K562 (cell line): ENCODE data around the gene LMNA.

Experiments
- CBX8 ChIP-seq: fragments of 200-600 bp; sonication (generic); IDR thresholded peaks from 2 replicates; pipeline ENCODE4 v1.6.1; 2012; ENCODE audit warnings: borderline replicate concordance, mixed run types, low read depth, mild to moderate bottlenecking, moderate library complexity, mixed read lengths, low read length, control low read depth, inconsistent platforms; ENCODE audit not compliant: poor library complexity, severe bottlenecking; ENCODE audit errors: extremely low read depth
- EGR1 ChIP-seq: fragments of 450-650 bp; conservative IDR thresholded peaks from 2 replicates; pipeline ENCODE4 v1.6.1; 2017; ENCODE audit warnings: mild to moderate bottlenecking
- ILF3 ChIP-seq: fragments of 450-650 bp; IDR thresholded peaks from 2 replicates; pipeline ENCODE4 v1.6.1; 2018; ENCODE audit warnings: antibody characterized with exemption, mild to moderate bottlenecking, moderate library complexity, borderline replicate concordance
- JUND ChIP-seq, 2 experiments: IDR thresholded peaks; 2 replicates in 1 of 2; 3 replicates in 1 of 2; pipeline ENCODE4 v1.6.1; 2011; ENCODE audit warnings: borderline replicate concordance in 2 of 2, low read depth in 2 of 2, low read length in 2 of 2, improper control_type of control experiment in 1 of 2, missing biosample characterization in 1 of 2, missing genetic modification characterization in 1 of 2, missing genetic modification reagents in 1 of 2
- NFE2L1 ChIP-seq: fragments of 450-650 bp; IDR thresholded peaks from 2 replicates; pipeline ENCODE4 v1.6.1; 2016; ENCODE audit warnings: missing genetic modification characterization, low read depth, mild to moderate bottlenecking, missing compliant biosample characterization, moderate library complexity, borderline replicate concordance
- RBBP5 ChIP-seq: fragments of 200-600 bp; sonication (generic); IDR thresholded peaks from 2 replicates; pipeline ENCODE4 v1.6.1; 2012; ENCODE audit warnings: borderline replicate concordance, mild to moderate bottlenecking, low read length, control low read depth, inconsistent platforms; ENCODE audit not compliant: insufficient read depth, poor library complexity, severe bottlenecking
- TCF7L2 ChIP-seq: fragments of 150-350 bp; IDR thresholded peaks from 2 replicates; pipeline ENCODE4 v1.6.1; 2016; ENCODE audit warnings: low read depth, mild to moderate bottlenecking, low read length, moderate library complexity
- ZFX ChIP-seq: sonication (generic); formaldehyde crosslinking; IDR thresholded peaks from 2 replicates; pipeline ENCODE4 v1.8.0; 2022; ENCODE audit warnings: mild to moderate bottlenecking, missing genetic modification reagents, moderate library complexity
- TF ChIP-seq, protein P1 (sequence below), 3 experiments: IDR thresholded peaks in 2 of 3; conservative IDR thresholded peaks in 1 of 3; 2 replicates each; pipeline ENCODE4 v1.5.1; 2011 to 2012; ENCODE audit warnings: low read length in 3 of 3, mild to moderate bottlenecking in 3 of 3, control low read depth in 2 of 3, improper control_type of control experiment in 1 of 3, inconsistent platforms in 1 of 3, low read depth in 1 of 3, mixed read lengths in 1 of 3, moderate library complexity in 1 of 3; ENCODE audit not compliant: insufficient read depth in 2 of 3
- TF ChIP-seq, protein P2 (sequence below): fragments of 200-400 bp; formaldehyde crosslinking; IDR thresholded peaks from 2 replicates; pipeline ENCODE4 v1.6.1; 2017; ENCODE audit warnings: mild to moderate bottlenecking, low read depth, low read length, moderate library complexity
- TF ChIP-seq, protein P3 (sequence below): conservative IDR thresholded peaks from 2 replicates; pipeline ENCODE4 v1.6.1; 2011; ENCODE audit warnings: low read depth, mild to moderate bottlenecking, low read length; ENCODE audit not compliant: control insufficient read depth
- TF ChIP-seq, protein P4 (sequence below), 2 experiments: fragments of 450-650 bp in 1 of 2; sonication (generic) in 1 of 2; formaldehyde crosslinking in 1 of 2; IDR thresholded peaks in 1 of 2; conservative IDR thresholded peaks in 1 of 2; 2 replicates each; pipeline versions ENCODE4 v1.6.1 to v1.8.1; 2016 to 2023; ENCODE audit warnings: mild to moderate bottlenecking in 2 of 2, moderate library complexity in 2 of 2, inconsistent platforms in 1 of 2, missing genetic modification reagents in 1 of 2
- TF ChIP-seq, protein P5 (sequence below), 2 experiments: fragments of 450-650 bp; formaldehyde crosslinking in 1 of 2; IDR thresholded peaks; 2 replicates each; pipeline versions ENCODE4 v1.4.0 to v1.6.1; 2014 to 2020; ENCODE audit warnings: mild to moderate bottlenecking in 2 of 2, borderline replicate concordance in 1 of 2, low read depth in 1 of 2
- TF ChIP-seq, protein P6 (sequence below), 2 experiments: fragments of 450-650 bp; conservative IDR thresholded peaks; 2 replicates each; pipeline ENCODE4 v1.6.1; 2017; ENCODE audit warnings: mild to moderate bottlenecking in 2 of 2, moderate library complexity in 2 of 2

DNA sequence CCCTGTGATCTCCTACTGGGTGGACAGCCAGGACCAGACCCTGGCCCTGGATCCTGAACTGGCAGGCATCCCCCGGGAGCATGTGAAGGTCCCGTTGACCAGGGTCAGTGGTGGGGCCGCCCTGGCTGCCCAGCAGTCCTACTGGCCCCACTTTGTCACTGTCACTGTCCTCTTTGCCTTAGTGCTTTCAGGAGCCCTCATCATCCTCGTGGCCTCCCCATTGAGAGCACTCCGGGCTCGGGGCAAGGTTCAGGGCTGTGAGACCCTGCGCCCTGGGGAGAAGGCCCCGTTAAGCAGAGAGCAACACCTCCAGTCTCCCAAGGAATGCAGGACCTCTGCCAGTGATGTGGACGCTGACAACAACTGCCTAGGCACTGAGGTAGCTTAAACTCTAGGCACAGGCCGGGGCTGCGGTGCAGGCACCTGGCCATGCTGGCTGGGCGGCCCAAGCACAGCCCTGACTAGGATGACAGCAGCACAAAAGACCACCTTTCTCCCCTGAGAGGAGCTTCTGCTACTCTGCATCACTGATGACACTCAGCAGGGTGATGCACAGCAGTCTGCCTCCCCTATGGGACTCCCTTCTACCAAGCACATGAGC lies 62.2 kb downstream of the LMNA start:
- TF ChIP-seq ILF3 (no peak), CBX8 (no peak), NFE2L1 (tag) (no peak), TCF7L2 (no peak), RBBP5 (no peak), EGR1 (no peak), JUND (IDR thresholded peaks at IDR 0.05; ENCODE audit: borderline replicate concordance, low read depth, low read length) (no peak), JUND (tag; IDR thresholded peaks at IDR 0.05; ENCODE audit: borderline replicate concordance, low read depth, low read length) (no peak), ZFX (CRISPR knock-in tag) (no peak)
- TF ChIP-seq, protein P1, sequence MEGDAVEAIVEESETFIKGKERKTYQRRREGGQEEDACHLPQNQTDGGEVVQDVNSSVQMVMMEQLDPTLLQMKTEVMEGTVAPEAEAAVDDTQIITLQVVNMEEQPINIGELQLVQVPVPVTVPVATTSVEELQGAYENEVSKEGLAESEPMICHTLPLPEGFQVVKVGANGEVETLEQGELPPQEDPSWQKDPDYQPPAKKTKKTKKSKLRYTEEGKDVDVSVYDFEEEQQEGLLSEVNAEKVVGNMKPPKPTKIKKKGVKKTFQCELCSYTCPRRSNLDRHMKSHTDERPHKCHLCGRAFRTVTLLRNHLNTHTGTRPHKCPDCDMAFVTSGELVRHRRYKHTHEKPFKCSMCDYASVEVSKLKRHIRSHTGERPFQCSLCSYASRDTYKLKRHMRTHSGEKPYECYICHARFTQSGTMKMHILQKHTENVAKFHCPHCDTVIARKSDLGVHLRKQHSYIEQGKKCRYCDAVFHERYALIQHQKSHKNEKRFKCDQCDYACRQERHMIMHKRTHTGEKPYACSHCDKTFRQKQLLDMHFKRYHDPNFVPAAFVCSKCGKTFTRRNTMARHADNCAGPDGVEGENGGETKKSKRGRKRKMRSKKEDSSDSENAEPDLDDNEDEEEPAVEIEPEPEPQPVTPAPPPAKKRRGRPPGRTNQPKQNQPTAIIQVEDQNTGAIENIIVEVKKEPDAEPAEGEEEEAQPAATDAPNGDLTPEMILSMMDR (IDR thresholded peaks at IDR 0.05 in 2 of 3, conservative IDR thresholded peaks at IDR 0.05 in 1 of 3; ENCODE audit: insufficient read depth in 2 of 3, low read depth in 1 of 3, low read length in 3 of 3), result no peak
- TF ChIP-seq, protein P2, sequence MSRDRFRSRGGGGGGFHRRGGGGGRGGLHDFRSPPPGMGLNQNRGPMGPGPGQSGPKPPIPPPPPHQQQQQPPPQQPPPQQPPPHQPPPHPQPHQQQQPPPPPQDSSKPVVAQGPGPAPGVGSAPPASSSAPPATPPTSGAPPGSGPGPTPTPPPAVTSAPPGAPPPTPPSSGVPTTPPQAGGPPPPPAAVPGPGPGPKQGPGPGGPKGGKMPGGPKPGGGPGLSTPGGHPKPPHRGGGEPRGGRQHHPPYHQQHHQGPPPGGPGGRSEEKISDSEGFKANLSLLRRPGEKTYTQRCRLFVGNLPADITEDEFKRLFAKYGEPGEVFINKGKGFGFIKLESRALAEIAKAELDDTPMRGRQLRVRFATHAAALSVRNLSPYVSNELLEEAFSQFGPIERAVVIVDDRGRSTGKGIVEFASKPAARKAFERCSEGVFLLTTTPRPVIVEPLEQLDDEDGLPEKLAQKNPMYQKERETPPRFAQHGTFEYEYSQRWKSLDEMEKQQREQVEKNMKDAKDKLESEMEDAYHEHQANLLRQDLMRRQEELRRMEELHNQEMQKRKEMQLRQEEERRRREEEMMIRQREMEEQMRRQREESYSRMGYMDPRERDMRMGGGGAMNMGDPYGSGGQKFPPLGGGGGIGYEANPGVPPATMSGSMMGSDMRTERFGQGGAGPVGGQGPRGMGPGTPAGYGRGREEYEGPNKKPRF, result no peak
- TF ChIP-seq, protein P3, sequence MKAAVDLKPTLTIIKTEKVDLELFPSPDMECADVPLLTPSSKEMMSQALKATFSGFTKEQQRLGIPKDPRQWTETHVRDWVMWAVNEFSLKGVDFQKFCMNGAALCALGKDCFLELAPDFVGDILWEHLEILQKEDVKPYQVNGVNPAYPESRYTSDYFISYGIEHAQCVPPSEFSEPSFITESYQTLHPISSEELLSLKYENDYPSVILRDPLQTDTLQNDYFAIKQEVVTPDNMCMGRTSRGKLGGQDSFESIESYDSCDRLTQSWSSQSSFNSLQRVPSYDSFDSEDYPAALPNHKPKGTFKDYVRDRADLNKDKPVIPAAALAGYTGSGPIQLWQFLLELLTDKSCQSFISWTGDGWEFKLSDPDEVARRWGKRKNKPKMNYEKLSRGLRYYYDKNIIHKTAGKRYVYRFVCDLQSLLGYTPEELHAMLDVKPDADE, result no peak
- TF ChIP-seq, protein P4, sequence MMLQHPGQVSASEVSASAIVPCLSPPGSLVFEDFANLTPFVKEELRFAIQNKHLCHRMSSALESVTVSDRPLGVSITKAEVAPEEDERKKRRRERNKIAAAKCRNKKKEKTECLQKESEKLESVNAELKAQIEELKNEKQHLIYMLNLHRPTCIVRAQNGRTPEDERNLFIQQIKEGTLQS (IDR thresholded peaks at IDR 0.05), result no peak
- TF ChIP-seq, protein P4 (CRISPR knock-in tag; conservative IDR thresholded peaks at IDR 0.05), result no peak
- TF ChIP-seq, protein P5, sequence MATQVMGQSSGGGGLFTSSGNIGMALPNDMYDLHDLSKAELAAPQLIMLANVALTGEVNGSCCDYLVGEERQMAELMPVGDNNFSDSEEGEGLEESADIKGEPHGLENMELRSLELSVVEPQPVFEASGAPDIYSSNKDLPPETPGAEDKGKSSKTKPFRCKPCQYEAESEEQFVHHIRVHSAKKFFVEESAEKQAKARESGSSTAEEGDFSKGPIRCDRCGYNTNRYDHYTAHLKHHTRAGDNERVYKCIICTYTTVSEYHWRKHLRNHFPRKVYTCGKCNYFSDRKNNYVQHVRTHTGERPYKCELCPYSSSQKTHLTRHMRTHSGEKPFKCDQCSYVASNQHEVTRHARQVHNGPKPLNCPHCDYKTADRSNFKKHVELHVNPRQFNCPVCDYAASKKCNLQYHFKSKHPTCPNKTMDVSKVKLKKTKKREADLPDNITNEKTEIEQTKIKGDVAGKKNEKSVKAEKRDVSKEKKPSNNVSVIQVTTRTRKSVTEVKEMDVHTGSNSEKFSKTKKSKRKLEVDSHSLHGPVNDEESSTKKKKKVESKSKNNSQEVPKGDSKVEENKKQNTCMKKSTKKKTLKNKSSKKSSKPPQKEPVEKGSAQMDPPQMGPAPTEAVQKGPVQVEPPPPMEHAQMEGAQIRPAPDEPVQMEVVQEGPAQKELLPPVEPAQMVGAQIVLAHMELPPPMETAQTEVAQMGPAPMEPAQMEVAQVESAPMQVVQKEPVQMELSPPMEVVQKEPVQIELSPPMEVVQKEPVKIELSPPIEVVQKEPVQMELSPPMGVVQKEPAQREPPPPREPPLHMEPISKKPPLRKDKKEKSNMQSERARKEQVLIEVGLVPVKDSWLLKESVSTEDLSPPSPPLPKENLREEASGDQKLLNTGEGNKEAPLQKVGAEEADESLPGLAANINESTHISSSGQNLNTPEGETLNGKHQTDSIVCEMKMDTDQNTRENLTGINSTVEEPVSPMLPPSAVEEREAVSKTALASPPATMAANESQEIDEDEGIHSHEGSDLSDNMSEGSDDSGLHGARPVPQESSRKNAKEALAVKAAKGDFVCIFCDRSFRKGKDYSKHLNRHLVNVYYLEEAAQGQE (IDR thresholded peaks at IDR 0.05; ENCODE audit: borderline replicate concordance), result no peak
- TF ChIP-seq, protein P5 (CRISPR knock-in tag; IDR thresholded peaks at IDR 0.05; ENCODE audit: low read depth), result no peak
- TF ChIP-seq, protein P6, sequence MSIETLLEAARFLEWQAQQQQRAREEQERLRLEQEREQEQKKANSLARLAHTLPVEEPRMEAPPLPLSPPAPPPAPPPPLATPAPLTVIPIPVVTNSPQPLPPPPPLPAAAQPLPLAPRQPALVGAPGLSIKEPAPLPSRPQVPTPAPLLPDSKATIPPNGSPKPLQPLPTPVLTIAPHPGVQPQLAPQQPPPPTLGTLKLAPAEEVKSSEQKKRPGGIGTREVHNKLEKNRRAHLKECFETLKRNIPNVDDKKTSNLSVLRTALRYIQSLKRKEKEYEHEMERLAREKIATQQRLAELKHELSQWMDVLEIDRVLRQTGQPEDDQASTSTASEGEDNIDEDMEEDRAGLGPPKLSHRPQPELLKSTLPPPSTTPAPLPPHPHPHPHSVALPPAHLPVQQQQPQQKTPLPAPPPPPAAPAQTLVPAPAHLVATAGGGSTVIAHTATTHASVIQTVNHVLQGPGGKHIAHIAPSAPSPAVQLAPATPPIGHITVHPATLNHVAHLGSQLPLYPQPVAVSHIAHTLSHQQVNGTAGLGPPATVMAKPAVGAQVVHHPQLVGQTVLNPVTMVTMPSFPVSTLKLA (conservative IDR thresholded peaks at IDR 0.05), result no peak
